Mucosa of rectum (tissue), 2 donors: ENCODE data around the gene FLCN.

Source experiments
- H3K27ac ChIP-seq, 2 donors: one replicate each; pipeline ENCODE4 v1.7.0; 2013; ENCODE audit warnings: inconsistent platforms in 2 of 2, low read depth in 2 of 2, low read length in 2 of 2
- H3K27me3 ChIP-seq, 2 donors: one replicate each; pipeline ENCODE4 v1.7.0; 2013; ENCODE audit warnings: low read length in 2 of 2; ENCODE audit not compliant: control insufficient read depth in 2 of 2, insufficient read depth in 2 of 2
- H3K36me3 ChIP-seq, 2 donors: one replicate each; pipeline ENCODE4 v1.7.0; 2013; ENCODE audit warnings: low read length in 2 of 2; ENCODE audit not compliant: control insufficient read depth in 2 of 2, insufficient read depth in 2 of 2
- H3K4me1 ChIP-seq, 2 donors: one replicate each; pipeline ENCODE4 v1.7.0; 2013; ENCODE audit warnings: low read length in 2 of 2, mild to moderate bottlenecking in 1 of 2; ENCODE audit not compliant: control insufficient read depth in 2 of 2, insufficient read depth in 2 of 2
- H3K4me3 ChIP-seq, 2 donors: one replicate each; pipeline ENCODE4 v1.7.0; 2013; ENCODE audit warnings: low read length in 2 of 2
- H3K9ac ChIP-seq, 2 donors: one replicate each; pipeline ENCODE4 v1.7.0; 2013; ENCODE audit warnings: low read length in 2 of 2, low read depth in 1 of 2, mild to moderate bottlenecking in 1 of 2
- H3K9me3 ChIP-seq, 2 donors: one replicate each; pipeline ENCODE4 v1.7.0; 2013; ENCODE audit warnings: low read length in 2 of 2; ENCODE audit not compliant: control insufficient read depth in 2 of 2
- donor health status: healthy.
- donor health status: Normal muscosa, but diverticular disease.

The FLCN gene

GRCh38 chr17:17177176-17177575, 59.8 kb downstream of the FLCN start:
- Histone ChIP-seq H3K4me1 (no peaks in the 10 kb centered on the region), H3K36me3 (peaks cover 77 to 84% of the 10 kb centered on the region in 2 donors), H3K4me3 (no peak overlapping the region), H3K9me3 (no peaks in the 10 kb centered on the region), H3K9ac (no peak overlapping the region), H3K27me3 (no peaks in the 10 kb centered on the region), H3K27ac (no peak overlapping the region)

GRCh38 chr17:17176341-17176740, 60.6 kb downstream of the FLCN start:
- Histone ChIP-seq H3K4me3 (no peak overlapping the region), H3K27ac (no peak overlapping the region), H3K36me3 (peaks cover 82 to 88% of the 10 kb centered on the region in 2 donors), H3K4me1 (no peaks in the 10 kb centered on the region), H3K9me3 (no peaks in the 10 kb centered on the region), H3K9ac (no peak overlapping the region), H3K27me3 (no peaks in the 10 kb centered on the region)

- H3K9ac ChIP-seq, result no peak overlapping the region
- H3K4me3 ChIP-seq, result no peak overlapping the region
- no peaks in the 10 kb centered on the region for H3K9me3 ChIP-seq
- H3K27ac ChIP-seq, result no peak overlapping the region
- peaks cover 83 to 87% of the 10 kb centered on the region in 2 donors for H3K36me3 ChIP-seq
- H3K4me1 ChIP-seq, result no peaks in the 10 kb centered on the region
- no peaks in the 10 kb centered on the region for H3K27me3 ChIP-seq
Observed at GRCh38 chr17:17175917-17176316, 61.1 kb downstream of the FLCN start.

- no peak overlapping the region for H3K27ac ChIP-seq
- no peak overlapping the region for H3K9ac ChIP-seq
- H3K36me3 ChIP-seq, result peaks cover 77 to 85% of the 10 kb centered on the region in 2 donors
Observed at GRCh38 chr17:17175340-17175739, 61.6 kb downstream of the FLCN start.

DNA sequence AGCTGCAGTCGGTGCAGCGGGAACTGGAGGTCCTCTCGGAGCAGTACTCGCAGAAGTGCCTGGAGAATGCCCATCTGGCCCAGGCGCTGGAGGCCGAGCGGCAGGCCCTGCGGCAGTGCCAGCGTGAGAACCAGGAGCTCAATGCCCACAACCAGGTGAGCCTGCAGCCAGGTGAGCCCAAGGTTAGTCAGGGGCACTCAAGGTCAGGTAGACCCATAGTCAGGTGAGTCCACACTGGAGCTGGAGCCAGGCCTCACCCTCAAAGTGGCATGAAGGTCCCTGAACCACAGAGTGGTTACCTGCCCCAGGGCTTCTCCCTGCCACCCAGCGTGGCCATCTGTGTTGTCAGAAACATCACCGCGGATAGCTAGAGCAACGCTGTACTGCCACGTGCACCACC, 63.0 kb downstream of the FLCN start:
- peaks cover 76 to 78% of the 10 kb centered on the region in 2 donors for H3K36me3 ChIP-seq
- H3K27me3 ChIP-seq, result no peaks in the 10 kb centered on the region
- H3K4me3 ChIP-seq, result no peak overlapping the region
- H3K9me3 ChIP-seq, result no peaks in the 10 kb centered on the region
- no peak overlapping the region for H3K27ac ChIP-seq
- no peaks in the 10 kb centered on the region for H3K4me1 ChIP-seq
- no peak overlapping the region for H3K9ac ChIP-seq

More at GRCh38 chr17:17175340-17175739, 61.6 kb downstream of the FLCN start:
- Histone ChIP-seq H3K27me3 (no peaks in the 10 kb centered on the region), H3K9me3 (no peaks in the 10 kb centered on the region), H3K4me1 (no peaks in the 10 kb centered on the region), H3K4me3 (no peak overlapping the region)

DNA sequence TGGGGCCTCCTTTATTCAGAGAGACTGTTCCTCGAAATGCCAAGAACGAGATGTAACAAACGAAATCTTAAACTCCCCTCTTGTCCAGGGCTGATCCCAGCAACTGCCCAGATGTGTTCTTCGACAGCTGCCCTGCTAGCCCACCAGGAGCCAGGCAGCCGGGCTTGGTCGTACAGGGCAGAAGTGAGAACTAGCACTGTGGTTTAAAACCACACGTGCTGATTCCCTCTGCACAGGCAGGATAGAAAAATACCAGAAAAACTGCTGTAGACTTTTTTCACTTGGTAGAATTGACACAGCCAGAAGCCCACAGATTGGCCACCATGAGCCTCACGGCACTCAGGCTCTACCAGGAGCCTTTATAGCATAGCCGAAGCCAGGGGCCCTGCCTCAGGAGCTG, 64.0 kb downstream of the FLCN start:
- no peak overlapping the region for H3K9ac ChIP-seq
- H3K4me1 ChIP-seq, result no peaks in the 10 kb centered on the region
- H3K36me3 ChIP-seq, result peaks cover 74 to 79% of the 10 kb centered on the region in 2 donors
- H3K4me3 ChIP-seq, result no peak overlapping the region
- H3K9me3 ChIP-seq, result no peaks in the 10 kb centered on the region
- no peak overlapping the region for H3K27ac ChIP-seq
- H3K27me3 ChIP-seq, result no peaks in the 10 kb centered on the region

DNA sequence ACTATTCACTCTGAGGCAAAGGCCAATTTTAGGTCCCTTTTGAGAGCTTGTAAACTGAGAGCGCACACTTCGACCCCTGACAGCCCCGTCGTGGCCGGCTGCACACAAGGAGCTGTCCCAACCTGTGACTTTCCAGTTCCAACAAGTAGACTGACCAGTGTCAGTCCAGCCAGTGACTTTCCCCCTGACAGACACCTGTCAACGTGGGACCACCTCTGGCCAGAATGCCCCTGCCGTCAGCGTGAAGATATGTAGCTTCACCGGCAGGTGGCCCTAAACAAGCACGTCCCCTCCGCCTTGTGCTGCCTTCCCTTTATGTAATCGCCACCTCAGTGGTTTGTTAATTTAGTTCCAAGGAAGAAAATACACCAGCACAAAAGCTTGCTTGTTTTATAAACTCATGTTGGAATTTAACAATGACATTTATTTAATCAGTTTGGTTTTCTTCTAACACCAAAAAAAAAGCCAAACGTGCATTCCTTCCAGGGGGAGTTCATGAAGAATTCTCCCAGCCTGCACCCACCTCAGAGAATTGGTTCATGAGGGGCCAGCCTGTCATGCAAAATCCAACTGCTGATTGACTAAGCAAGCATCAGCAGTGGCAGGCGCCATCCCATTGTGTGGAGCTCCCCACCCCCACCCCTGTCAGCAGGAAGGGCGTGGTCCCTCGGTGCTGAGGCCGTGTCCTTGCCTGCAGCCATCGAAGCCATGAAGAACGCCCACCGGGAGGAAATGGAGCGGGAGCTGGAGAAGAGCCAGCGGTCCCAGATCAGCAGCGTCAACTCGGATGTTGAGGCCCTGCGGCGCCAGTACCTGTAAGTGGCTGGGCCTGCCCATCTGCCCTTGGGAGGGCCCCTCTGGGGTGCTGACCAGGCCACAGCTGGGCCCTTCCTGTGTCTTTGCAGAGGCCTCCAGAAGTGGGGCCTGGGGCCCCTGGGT, 64.7 kb downstream of the FLCN start:
- H3K36me3 ChIP-seq, result peaks cover 70 to 78% of the 10 kb centered on the region in 2 donors
- no peak overlapping the region for H3K27ac ChIP-seq

GRCh38 chr17:17171186-17171585, 65.8 kb downstream of the FLCN start:
- no peak overlapping the region for H3K27ac ChIP-seq
- no peak overlapping the region for H3K9ac ChIP-seq
- no peaks in the 10 kb centered on the region for H3K4me1 ChIP-seq
- no peaks in the 10 kb centered on the region for H3K9me3 ChIP-seq
- no peaks in the 10 kb centered on the region for H3K27me3 ChIP-seq
- peaks cover 69 to 78% of the 10 kb centered on the region in 2 donors for H3K36me3 ChIP-seq
- H3K4me3 ChIP-seq, result no peak overlapping the region

More for the DNA sequence above, 64.7 kb downstream of the FLCN start:
- no peak overlapping the region for H3K4me3 ChIP-seq
- no peaks in the 10 kb centered on the region for H3K27me3 ChIP-seq
- H3K4me1 ChIP-seq, result no peaks in the 10 kb centered on the region
- no peaks in the 10 kb centered on the region for H3K9me3 ChIP-seq
- no peak overlapping the region for H3K9ac ChIP-seq

GRCh38 chr17:17170346-17170985, 66.5 kb downstream of the FLCN start:
- H3K27ac ChIP-seq, result no peak overlapping the region
- no peaks in the 10 kb centered on the region for H3K27me3 ChIP-seq
- H3K36me3 ChIP-seq, result peaks cover 67 to 78% of the 10 kb centered on the region in 2 donors
- H3K9me3 ChIP-seq, result no peaks in the 10 kb centered on the region
- no peak overlapping the region for H3K4me3 ChIP-seq
- no peaks in the 10 kb centered on the region for H3K4me1 ChIP-seq
- H3K9ac ChIP-seq, result no peak overlapping the region

DNA sequence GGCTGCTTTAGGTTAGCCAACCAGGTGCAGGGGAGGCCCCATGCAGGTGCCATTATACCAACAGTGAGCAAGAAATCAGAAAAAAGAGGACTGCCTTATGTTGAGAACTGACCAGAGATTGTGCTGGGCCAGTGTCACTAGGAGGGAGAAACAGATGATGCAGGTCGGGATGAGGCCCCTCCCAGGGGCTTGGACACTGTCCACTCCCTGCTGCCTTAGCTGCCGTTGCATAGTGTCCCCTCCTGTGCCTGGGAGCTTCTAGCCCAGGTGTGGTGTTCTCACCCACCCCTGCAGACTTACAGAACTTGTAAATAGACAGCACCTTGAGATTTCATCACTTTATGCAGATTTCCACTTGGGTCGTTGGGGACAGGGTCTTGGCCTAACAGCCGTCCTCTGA, 67.6 kb downstream of the FLCN start:
- H3K27ac ChIP-seq, result no peak overlapping the region
- no peaks in the 10 kb centered on the region for H3K9me3 ChIP-seq
- no peak overlapping the region for H3K4me3 ChIP-seq
- H3K9ac ChIP-seq, result no peak overlapping the region
- H3K4me1 ChIP-seq, result no peaks in the 10 kb centered on the region
- H3K36me3 ChIP-seq, result peaks cover 69 to 79% of the 10 kb centered on the region in 2 donors
- H3K27me3 ChIP-seq, result no peaks in the 10 kb centered on the region
